Posterior vena cava (tissue), 2 donors: Measurements from ENCODE around the gene LDLRAD3. TPM values are rescaled to one million over a fixed set of nuclear protein-coding genes. Genes with fewer than 3 reads are reported as not detected.

ENCODE experiments used
- DNase-seq: peaks from one replicate; pipeline ENCODE4 v3.0.0-alpha.2; 2020; ENCODE audit warnings: low spot score
- intact Hi-C, 2 donors: fragments of 100-400 bp; cut with DNase I; formaldehyde crosslinking; loops; one replicate each; pipeline versions ENCODE4 v1.14.1 to v1.14.2; 2022 to 2023
- total RNA-seq, 2 donors: library from RNA; stranded (reverse); fragmentation: NEBNext Ultra II Directional; extraction: Animal tissue kit (Norgen Biotek cat#: 25700); gene quantifications; one replicate each; pipeline ENCODE4 v1.2.1, GENCODE V29; 2021
- donor health status: DM: yes; HTN: yes; CAD: no.
- donor health status: DM: yes; HTN: yes; CAD: no.

LDLRAD3 gene
- total RNA-seq, 2 donors from 2014 or later = 12.4 to 18.4 TPM

- DNase-seq = no peak
- intact Hi-C loops = no loop called here
Measured at GRCh38 chr11:36224209-36224882, 280.5 kb downstream of the LDLRAD3 start.

- DNase-seq = no peak
- intact Hi-C loops = no loop called here
Measured at GRCh38 chr11:36227044-36227443, 283.2 kb downstream of the LDLRAD3 start.

GRCh38 chr11:36228689-36229088, 284.8 kb downstream of the LDLRAD3 start:
- DNase-seq = no peak

GRCh38 chr11:36229091-36229705, 285.3 kb downstream of the LDLRAD3 start:
- intact Hi-C loops = no loop called here
- DNase-seq = no peak

More at GRCh38 chr11:36228689-36229088, 284.8 kb downstream of the LDLRAD3 start:
- intact Hi-C loops = no loop called here

- DNase-seq = no peak
- intact Hi-C loops = no loop called here
Measured at GRCh38 chr11:36230779-36231699, 287.2 kb downstream of the LDLRAD3 start.

GRCh38 chr11:36233204-36233603, 289.3 kb downstream of the LDLRAD3 start:
- DNase-seq = no peak
- intact Hi-C loops = no loop called here

- intact Hi-C loops = no loop called here
- DNase-seq = no peak
Measured at GRCh38 chr11:36234825-36235224, 291.0 kb downstream of the LDLRAD3 start.

GRCh38 chr11:36235750-36236149, 291.9 kb downstream of the LDLRAD3 start:
- intact Hi-C loops = no loop called here
- DNase-seq = no peak

- no peak for DNase-seq
- intact Hi-C loops = no loop called here
Measured at GRCh38 chr11:36237391-36237790, 293.5 kb downstream of the LDLRAD3 start.

- intact Hi-C loops = no loop called here
- no peak for DNase-seq
Measured at GRCh38 chr11:36238036-36238631, 294.3 kb downstream of the LDLRAD3 start.

GRCh38 chr11:36238881-36239280, 295.0 kb downstream of the LDLRAD3 start:
- DNase-seq = no peak

GRCh38 chr11:36239636-36240035, 295.8 kb downstream of the LDLRAD3 start:
- intact Hi-C loops = no loop called here
- DNase-seq = no peak

More at GRCh38 chr11:36238881-36239280, 295.0 kb downstream of the LDLRAD3 start:
- intact Hi-C loops = no loop called here

GRCh38 chr11:36240173-36240572, 296.3 kb downstream of the LDLRAD3 start:
- intact Hi-C loops = no loop called here

GRCh38 chr11:36240801-36241200, 296.9 kb downstream of the LDLRAD3 start:
- DNase-seq = no peak
- intact Hi-C loops = no loop called here

More at GRCh38 chr11:36240173-36240572, 296.3 kb downstream of the LDLRAD3 start:
- no peak for DNase-seq

- no peak for DNase-seq
- intact Hi-C loops = no loop called here
Measured at GRCh38 chr11:36241497-36241896, 297.6 kb downstream of the LDLRAD3 start.

- intact Hi-C loops = no loop called here
- DNase-seq = no peak
Measured at GRCh38 chr11:36243641-36244040, 299.8 kb downstream of the LDLRAD3 start.

- intact Hi-C loops = no loop called here
- no peak for DNase-seq
Measured at GRCh38 chr11:36247493-36247892, 303.6 kb downstream of the LDLRAD3 start.

GRCh38 chr11:36248436-36248835, 304.6 kb downstream of the LDLRAD3 start:
- no peak for DNase-seq
- intact Hi-C loops = no loop called here

GRCh38 chr11:36249246-36249645, 305.4 kb downstream of the LDLRAD3 start:
- intact Hi-C loops = no loop called here
- DNase-seq = no peak

- intact Hi-C loops = loop anchor here (10.0 kb wide), 4 partner anchors 117 to 637 kb away; partner anchors contain the start of gene FJX1 (in 1 of the 2)
- DNase-seq = no peak
Measured at GRCh38 chr11:36251823-36252222, 308.0 kb downstream of the LDLRAD3 start.
